Thoracic aorta (tissue), 2 donors: Measurements from ENCODE around the gene LTN1. TPM values are rescaled to one million over a fixed set of nuclear protein-coding genes. Genes with fewer than 3 reads are reported as not detected.

ENCODE experiments used
- ATAC-seq: fragments of 150-250 bp; one replicate; pipeline ENCODE4 v1.8.0; 2017; ENCODE audit warnings: low read depth; ENCODE audit not compliant: insufficient number of reproducible peaks, low FRiP score
- DNase-seq: peaks from one replicate; pipeline ENCODE4 v3.0.0-alpha.2; 2020; ENCODE audit warnings: low spot score
- H3K27ac ChIP-seq, 2 donors: fragments of 200-600 bp; sonication (generic); 1 replicate in 1 of 2; 2 replicates in 1 of 2; pipeline ENCODE4 v1.5.1; 2016; ENCODE audit warnings: mild to moderate bottlenecking in 2 of 2, moderate library complexity in 2 of 2
- H3K27me3 ChIP-seq: fragments of 200-600 bp; sonication (generic); replicated peaks from 2 replicates; pipeline ENCODE4 v1.6.0; 2016; ENCODE audit warnings: mild to moderate bottlenecking; ENCODE audit not compliant: insufficient read depth
- H3K36me3 ChIP-seq: fragments of 200-600 bp; sonication (generic); one replicate; pipeline ENCODE4 v1.5.1; 2016
- H3K4me1 ChIP-seq, 2 donors: fragments of 200-600 bp; sonication (generic); 1 replicate in 1 of 2; 2 replicates in 1 of 2; pipeline versions ENCODE4 v1.5.1 to v1.6.0; 2016; ENCODE audit warnings: low read depth in 2 of 2, mild to moderate bottlenecking in 1 of 2; ENCODE audit not compliant: control insufficient read depth in 1 of 2
- H3K4me3 ChIP-seq: fragments of 200-600 bp; sonication (generic); 2 replicates; pipeline ENCODE4 v1.5.1; 2016; ENCODE audit warnings: mild to moderate bottlenecking
- H3K9me3 ChIP-seq: fragments of 200-600 bp; sonication (generic); 2 replicates; pipeline ENCODE4 v1.5.1; 2016
- total RNA-seq, 2 donors: library from RNA; depleted of rRNA; stranded (reverse); fragments of >200 nt; gene quantifications; one replicate each; pipeline versions ENCODE4 v1.1.0 to v1.2.3, GENCODE V29; 2016
- TF ChIP-seq, protein P1 (sequence below): fragments of 200-600 bp; sonication (generic); IDR thresholded peaks from one replicate; pipeline ENCODE4 v1.5.1; 2019; ENCODE audit warnings: antibody characterized with exemption

The LTN1 gene
- total RNA-seq, 2 donors from 2014 or later, result 23.4 to 26.8 TPM

DNA sequence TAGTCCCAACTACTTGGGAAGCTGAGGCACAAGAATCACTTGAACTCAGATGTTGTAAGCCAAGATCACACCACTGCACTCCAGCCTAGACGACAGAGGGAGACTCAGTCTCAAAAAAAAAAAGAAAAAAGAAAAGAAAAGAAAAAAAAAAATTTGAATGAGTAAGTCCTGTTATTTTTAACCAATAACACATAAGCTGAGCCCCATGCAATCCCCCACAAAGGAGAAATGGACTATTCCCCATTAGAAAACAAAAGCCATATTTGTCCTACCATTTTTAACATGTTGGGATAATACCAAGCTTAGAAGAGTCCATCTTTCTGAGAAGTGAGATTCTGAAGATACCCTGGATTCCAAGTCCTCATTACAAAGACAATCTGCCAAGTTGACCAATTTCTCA, 32.4 kb downstream of the LTN1 start:
- peaks cover 23% of the 10 kb centered on the region for H3K36me3 ChIP-seq
- no peak overlapping the region for H3K27ac ChIP-seq
- DNase-seq (no peak), ATAC-seq (no peak)
- TF ChIP-seq, protein P1, sequence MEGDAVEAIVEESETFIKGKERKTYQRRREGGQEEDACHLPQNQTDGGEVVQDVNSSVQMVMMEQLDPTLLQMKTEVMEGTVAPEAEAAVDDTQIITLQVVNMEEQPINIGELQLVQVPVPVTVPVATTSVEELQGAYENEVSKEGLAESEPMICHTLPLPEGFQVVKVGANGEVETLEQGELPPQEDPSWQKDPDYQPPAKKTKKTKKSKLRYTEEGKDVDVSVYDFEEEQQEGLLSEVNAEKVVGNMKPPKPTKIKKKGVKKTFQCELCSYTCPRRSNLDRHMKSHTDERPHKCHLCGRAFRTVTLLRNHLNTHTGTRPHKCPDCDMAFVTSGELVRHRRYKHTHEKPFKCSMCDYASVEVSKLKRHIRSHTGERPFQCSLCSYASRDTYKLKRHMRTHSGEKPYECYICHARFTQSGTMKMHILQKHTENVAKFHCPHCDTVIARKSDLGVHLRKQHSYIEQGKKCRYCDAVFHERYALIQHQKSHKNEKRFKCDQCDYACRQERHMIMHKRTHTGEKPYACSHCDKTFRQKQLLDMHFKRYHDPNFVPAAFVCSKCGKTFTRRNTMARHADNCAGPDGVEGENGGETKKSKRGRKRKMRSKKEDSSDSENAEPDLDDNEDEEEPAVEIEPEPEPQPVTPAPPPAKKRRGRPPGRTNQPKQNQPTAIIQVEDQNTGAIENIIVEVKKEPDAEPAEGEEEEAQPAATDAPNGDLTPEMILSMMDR, result no peak
- H3K4me3 ChIP-seq, result no peak overlapping the region
- no peaks in the 10 kb centered on the region for H3K4me1 ChIP-seq
- no peaks in the 10 kb centered on the region for H3K27me3 ChIP-seq
- no peaks in the 10 kb centered on the region for H3K9me3 ChIP-seq

DNA sequence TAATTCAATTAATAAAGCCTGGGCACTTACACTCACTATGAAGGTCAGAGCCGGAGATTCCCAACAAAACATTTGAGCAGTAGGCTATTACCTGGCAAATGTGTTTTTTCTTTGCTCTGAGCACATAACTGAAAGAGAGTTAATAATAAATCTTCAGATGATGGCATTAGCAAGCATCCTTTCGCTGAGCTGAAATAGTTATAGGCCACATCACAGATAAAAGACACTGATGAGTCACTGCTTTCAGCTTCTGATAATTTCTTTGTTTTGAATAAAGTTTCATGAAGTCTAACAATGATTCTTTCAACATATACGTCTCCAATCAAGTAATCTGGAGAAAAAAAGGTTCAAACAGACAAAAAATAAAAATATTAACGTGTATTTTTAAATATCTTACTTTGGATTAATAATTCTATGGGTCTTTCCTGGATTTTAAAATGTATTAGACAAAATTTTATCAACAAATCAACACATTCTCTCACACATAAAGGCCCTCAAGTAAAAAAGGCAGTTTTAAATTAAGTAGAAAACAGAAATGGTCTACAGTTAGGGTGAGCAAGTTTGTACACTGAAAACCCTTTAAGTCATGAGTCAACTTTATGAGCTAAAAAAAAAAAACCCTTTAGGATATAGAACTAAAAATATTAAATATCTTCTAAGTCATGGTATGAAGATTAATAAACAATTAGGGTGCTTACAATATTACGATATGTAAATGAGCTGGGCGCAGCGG, 33.1 kb downstream of the LTN1 start:
- Histone ChIP-seq H3K36me3 (peaks cover 19% of the 10 kb centered on the region), H3K27me3 (no peaks in the 10 kb centered on the region), H3K4me3 (no peak overlapping the region), H3K27ac (no peak overlapping the region), H3K4me1 (no peaks in the 10 kb centered on the region), H3K9me3 (no peaks in the 10 kb centered on the region)
- ATAC-seq, result no peak
- TF ChIP-seq, protein P1, result no peak
- DNase-seq, result no peak

DNA sequence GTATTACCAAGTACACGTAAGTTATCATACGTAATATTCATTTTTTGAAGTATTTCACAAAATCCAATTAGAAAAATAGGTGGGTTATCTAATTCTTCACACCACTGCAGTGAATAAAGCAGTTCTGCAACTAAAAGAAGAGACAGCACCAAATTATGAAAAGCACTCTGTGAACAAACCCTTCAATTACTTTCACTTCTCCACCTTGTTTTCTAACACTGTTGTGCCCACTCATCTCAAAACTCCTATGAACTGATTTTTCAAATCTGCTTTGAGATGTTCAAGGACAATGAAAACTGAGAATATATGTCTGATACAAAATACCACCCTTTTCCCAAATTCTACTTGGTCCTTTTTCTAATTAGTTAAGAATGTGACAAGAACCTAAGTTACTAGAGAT, 39.4 kb downstream of the LTN1 start:
- DNase-seq, result no peak
- Histone ChIP-seq H3K27me3 (no peaks in the 10 kb centered on the region), H3K4me1 (no peaks in the 10 kb centered on the region), H3K27ac (no peak overlapping the region), H3K36me3 (peaks cover 8% of the 10 kb centered on the region), H3K9me3 (no peaks in the 10 kb centered on the region), H3K4me3 (no peak overlapping the region)
- ATAC-seq, result no peak
- TF ChIP-seq, protein P1, result no peak

DNA sequence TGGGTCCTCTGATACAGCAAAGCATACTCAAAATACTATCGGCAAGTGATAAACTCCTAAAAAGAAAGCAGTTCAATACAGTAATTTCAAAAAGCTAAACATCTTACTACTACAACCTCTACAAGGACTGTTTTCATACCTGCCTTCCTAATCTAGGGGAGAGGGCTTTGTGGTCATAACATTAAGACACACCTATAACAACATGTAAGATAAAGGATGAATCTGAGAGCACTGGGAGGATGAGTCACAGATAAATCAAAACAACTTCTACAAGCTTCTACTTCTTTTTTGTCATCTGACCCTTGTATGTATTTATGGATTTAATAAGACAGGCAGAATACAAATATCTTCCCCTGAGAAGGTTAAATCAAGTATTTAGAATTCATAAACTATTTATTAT, 40.0 kb downstream of the LTN1 start:
- ATAC-seq (no peak), DNase-seq (no peak)
- no peak overlapping the region for H3K27ac ChIP-seq
- TF ChIP-seq, protein P1, result no peak
- H3K36me3 ChIP-seq, result peaks cover 8% of the 10 kb centered on the region
- no peaks in the 10 kb centered on the region for H3K27me3 ChIP-seq
- H3K4me1 ChIP-seq, result no peaks in the 10 kb centered on the region
- H3K4me3 ChIP-seq, result no peak overlapping the region
- H3K9me3 ChIP-seq, result no peaks in the 10 kb centered on the region

DNA sequence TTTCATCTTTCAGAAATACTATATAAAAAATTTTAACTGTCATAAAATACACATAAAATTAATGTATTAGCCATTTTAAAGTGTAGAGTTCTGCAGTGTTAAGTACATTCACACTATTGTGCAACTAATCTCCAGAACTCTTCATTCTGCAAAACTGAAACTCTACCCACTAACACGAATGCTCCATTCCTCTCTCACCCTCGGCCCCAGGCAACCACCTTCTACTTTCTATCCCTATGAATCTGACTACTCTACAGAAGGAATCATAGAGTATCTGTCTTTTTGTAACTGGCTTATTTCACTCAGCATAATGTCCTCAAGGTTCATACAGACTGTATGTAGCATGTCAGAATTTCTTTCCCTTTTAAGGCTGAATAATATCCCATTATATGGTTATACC, 43.4 kb downstream of the LTN1 start:
- ATAC-seq (no peak), DNase-seq (no peak)
- no peaks in the 10 kb centered on the region for H3K9me3 ChIP-seq
- no peaks in the 10 kb centered on the region for H3K27me3 ChIP-seq
- H3K4me1 ChIP-seq, result peaks cover under 1 to 6% of the 10 kb centered on the region in 2 donors
- peaks cover 8% of the 10 kb centered on the region for H3K36me3 ChIP-seq
- TF ChIP-seq, protein P1, result no peak
- no peak overlapping the region for H3K4me3 ChIP-seq
- no peak overlapping the region for H3K27ac ChIP-seq
